K562 treated with DMSO at 1 percent for 24 hours (cell line): ENCODE data around the gene BCL11B. TPM values are rescaled to one million over a fixed set of nuclear protein-coding genes. Genes with fewer than 3 reads are reported as not detected.

ENCODE experiments used
- total RNA-seq: library from RNA; unstranded; fragments of 300-600 nt; gene quantifications from 2 replicates; pipeline ENCODE4 v1.2.3, GENCODE V29; 2022; ENCODE audit warnings: low read depth; ENCODE audit not compliant: insufficient read depth

The BCL11B gene
- not detected in 2 replicates for total RNA-seq

GRCh38 chr14:99271951-99272631 lies at the start of gene BCL11B:
BCL11B (minus strand) TSS chr14:99272197; CDS start chr14:99271218, 979 bp downstream.

Other genes starting within 250 kb of the BCL11B start
- 19.0 and 20.9 TPM in 2 replicates for gene SETD3, start 208.7 kb upstream of the BCL11B start, total RNA-seq
- 24.2 and 29.2 TPM in 2 replicates for gene CCNK, start 209.2 kb upstream of the BCL11B start, total RNA-seq